ENCODE measurements around the gene PHLDB2. TPM values are rescaled to one million over a fixed set of nuclear protein-coding genes. Genes with fewer than 3 reads are reported as not detected.

The PHLDB2 gene
- total RNA-seq, 1 experiment from 2014 or later, result 90.1 TPM

GRCh38 chr3:111821891-111822290, 37.2 kb upstream of the PHLDB2 start:
- no peak for TF ChIP-seq EZH2phosphoT487 (IDR thresholded peaks at IDR 0.05; ENCODE audit: borderline replicate concordance, low read length)
- TF ChIP-seq CTCF (conservative IDR thresholded peaks at IDR 0.05; ENCODE audit: low read depth, low read length), result no peak
- TF ChIP-seq EZH2 (IDR thresholded peaks at IDR 0.05; ENCODE audit: low read length, unreplicated experiment), result no peak
- ChIA-PET CTCF (no interaction called here), POLR2A (ENCODE audit: unreplicated experiment) (no interaction called here)
- Histone ChIP-seq H4K20me1 (ENCODE audit: low read length) (no peaks in the 10 kb centered on the region), H3K36me3 (ENCODE audit: low read depth, low read length) (no peaks in the 10 kb centered on the region; the same call in 1 of the 2 replicates), H3K4me3 (ENCODE audit: low read length) (no peak overlapping the region), H3K9ac (ENCODE audit: low read length) (no peak overlapping the region), H3K27me3 (ENCODE audit: low read length) (no peaks in the 10 kb centered on the region), H3F3A (ENCODE audit: low read length, unreplicated experiment) (no peaks in the 10 kb centered on the region), H3K4me1 (ENCODE audit: insufficient read depth, low read length) (no peaks in the 10 kb centered on the region), H2AFZ (ENCODE audit: low read length) (no peak overlapping the region), H3K9me2 (replicated peaks; ENCODE audit: low read length) (no peaks in the 10 kb centered on the region), H3K4me2 (ENCODE audit: low read length) (no peak overlapping the region), H3K9me3 (ENCODE audit: low read length) (peaks cover 8% of the 10 kb centered on the region; the same call in 1 of the 2 replicates), H3K79me2 (ENCODE audit: low read length) (no peaks in the 10 kb centered on the region), H3K27ac (ENCODE audit: low read length) (no peak overlapping the region)
- BruUV-seq (replicated peaks), result no TSS peak
- intact Hi-C loops (cut with micrococcal nuclease), result no loop called here
- ATAC-seq (no peak), DNase-seq (no peak)

DNA sequence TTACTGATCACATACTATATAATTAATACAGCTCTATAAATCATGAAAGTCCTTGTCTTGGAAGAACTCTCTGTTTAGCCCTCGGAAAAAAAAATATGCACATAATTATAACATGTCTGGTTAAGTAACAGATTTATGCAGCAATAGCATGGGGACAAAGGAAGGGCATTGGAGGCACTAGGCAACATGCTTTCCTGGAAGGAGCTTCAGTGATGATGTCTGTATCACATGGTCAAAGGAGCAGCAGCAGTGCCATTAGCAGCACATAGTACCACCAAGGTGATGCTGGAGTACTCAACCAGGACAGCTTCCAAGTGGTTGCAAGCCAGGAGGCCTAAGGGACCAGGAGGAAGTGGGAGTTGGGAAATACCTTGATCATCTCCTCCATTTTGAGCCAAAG, 36.3 kb upstream of the PHLDB2 start:
- Histone ChIP-seq H3K79me2 (ENCODE audit: low read length) (no peaks in the 10 kb centered on the region), H3K4me3 (ENCODE audit: low read length) (no peak overlapping the region), H3K9me2 (replicated peaks; ENCODE audit: low read length) (no peaks in the 10 kb centered on the region), H3F3A (ENCODE audit: low read length, unreplicated experiment) (no peaks in the 10 kb centered on the region), H3K27me3 (ENCODE audit: low read length) (no peaks in the 10 kb centered on the region), H4K20me1 (ENCODE audit: low read length) (no peaks in the 10 kb centered on the region), H2AFZ (ENCODE audit: low read length) (no peak overlapping the region), H3K27ac (ENCODE audit: low read length) (no peak overlapping the region), H3K4me1 (ENCODE audit: insufficient read depth, low read length) (no peaks in the 10 kb centered on the region), H3K9ac (ENCODE audit: low read length) (no peak overlapping the region), H3K9me3 (ENCODE audit: low read length) (peaks cover 8% of the 10 kb centered on the region; the same call in 1 of the 2 replicates), H3K36me3 (ENCODE audit: low read depth, low read length) (no peaks in the 10 kb centered on the region; the same call in 1 of the 2 replicates), H3K4me2 (ENCODE audit: low read length) (no peak overlapping the region)
- no peak for TF ChIP-seq CTCF (conservative IDR thresholded peaks at IDR 0.05; ENCODE audit: low read depth, low read length)
- TF ChIP-seq EZH2 (IDR thresholded peaks at IDR 0.05; ENCODE audit: low read length, unreplicated experiment), result no peak
- no peak for TF ChIP-seq EZH2phosphoT487 (IDR thresholded peaks at IDR 0.05; ENCODE audit: borderline replicate concordance, low read length)
- intact Hi-C loops (cut with micrococcal nuclease), result no loop called here
- CTCF ChIA-PET, result no interaction called here
- DNase-seq (no peak), ATAC-seq (no peak)
- POLR2A ChIA-PET (ENCODE audit: unreplicated experiment), result no interaction called here
- no TSS peak for BruUV-seq (replicated peaks)

DNA sequence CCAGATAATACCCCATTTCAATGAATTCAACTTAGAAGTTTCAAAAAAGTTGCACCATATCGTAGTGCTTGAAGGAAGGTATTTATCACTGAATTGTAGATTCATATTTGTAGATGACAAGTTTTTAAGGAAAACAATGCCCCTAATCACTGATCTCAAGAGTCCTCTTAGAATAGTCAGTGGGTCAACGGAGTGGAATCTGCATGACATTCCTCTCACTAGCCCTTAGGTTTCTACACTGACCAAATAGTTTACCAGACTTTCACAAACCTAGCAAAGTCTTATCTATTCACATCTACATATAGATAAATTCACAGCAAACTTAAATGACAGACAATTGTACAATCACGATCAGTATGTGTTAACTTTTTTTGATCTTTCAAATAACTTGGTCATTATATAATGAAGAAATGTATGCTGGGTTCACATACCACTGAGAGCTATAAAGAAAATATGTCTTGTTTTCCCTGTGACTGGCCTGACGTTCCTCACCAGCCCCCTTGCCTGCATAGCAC, 35.7 kb upstream of the PHLDB2 start:
- Histone ChIP-seq H3K27me3 (ENCODE audit: low read length) (no peaks in the 10 kb centered on the region), H3K9me2 (replicated peaks; ENCODE audit: low read length) (no peaks in the 10 kb centered on the region), H3K27ac (ENCODE audit: low read length) (no peak overlapping the region), H3K4me1 (ENCODE audit: insufficient read depth, low read length) (no peaks in the 10 kb centered on the region), H3F3A (ENCODE audit: low read length, unreplicated experiment) (no peaks in the 10 kb centered on the region), H3K4me2 (ENCODE audit: low read length) (no peak overlapping the region), H3K9me3 (ENCODE audit: low read length) (peaks cover 8% of the 10 kb centered on the region; the same call in 1 of the 2 replicates), H2AFZ (ENCODE audit: low read length) (no peak overlapping the region), H4K20me1 (ENCODE audit: low read length) (no peaks in the 10 kb centered on the region), H3K9ac (ENCODE audit: low read length) (no peak overlapping the region), H3K79me2 (ENCODE audit: low read length) (no peaks in the 10 kb centered on the region), H3K4me3 (ENCODE audit: low read length) (no peak overlapping the region), H3K36me3 (ENCODE audit: low read depth, low read length) (no peaks in the 10 kb centered on the region; the same call in 1 of the 2 replicates)
- DNase-seq (no peak), ATAC-seq (no peak)
- BruUV-seq (replicated peaks), result no TSS peak
- ChIA-PET CTCF (no interaction called here), POLR2A (ENCODE audit: unreplicated experiment) (no interaction called here)
- intact Hi-C loops (cut with micrococcal nuclease), result no loop called here
- TF ChIP-seq EZH2 (IDR thresholded peaks at IDR 0.05; ENCODE audit: low read length, unreplicated experiment) (no peak), EZH2phosphoT487 (IDR thresholded peaks at IDR 0.05; ENCODE audit: borderline replicate concordance, low read length) (no peak), CTCF (conservative IDR thresholded peaks at IDR 0.05; ENCODE audit: low read depth, low read length) (no peak)

All from PC-3 (cell line).